Measurements from ENCODE around the gene ANKHD1. TPM values are rescaled to one million over a fixed set of nuclear protein-coding genes. Genes with fewer than 3 reads are reported as not detected.

The ANKHD1 gene
- total RNA-seq, 2 donors from 2014 or later: 106 to 173 TPM

- peak; percentile 4 for DNase-seq (ENCODE audit: low spot score)
- peaks cover 27 to 33% of the 10 kb centered on the region in 2 donors for H3K4me1 ChIP-seq (ENCODE audit: control insufficient read depth in 1 of 2, low read depth in 2 of 2)
- no peak for ATAC-seq (ENCODE audit: insufficient number of reproducible peaks, low FRiP score, low read depth)
Measured at GRCh38 chr5:140402258-140403074, 833 bp downstream of the ANKHD1 start.

GRCh38 chr5:140403613-140404012, 2.0 kb downstream of the ANKHD1 start:
- ATAC-seq (ENCODE audit: insufficient number of reproducible peaks, low FRiP score, low read depth) (no peak), DNase-seq (ENCODE audit: low spot score) (no peak)
- peaks cover 8% of the 10 kb centered on the region for H3K36me3 ChIP-seq
- H3K9me3 ChIP-seq: no peaks in the 10 kb centered on the region
- H3K27ac ChIP-seq: no peak overlapping the region
- H3K4me1 ChIP-seq (ENCODE audit: control insufficient read depth in 1 of 2, low read depth in 2 of 2): peaks cover 33 to 34% of the 10 kb centered on the region in 2 donors
- no peak for TF ChIP-seq CTCF (IDR thresholded peaks at IDR 0.05)
- H3K27me3 ChIP-seq (replicated peaks; ENCODE audit: insufficient read depth): no peaks in the 10 kb centered on the region
- H3K4me3 ChIP-seq: peak overlapping the region; percentile 88

More at GRCh38 chr5:140402258-140403074, 833 bp downstream of the ANKHD1 start:
- Histone ChIP-seq H3K4me3 (peak overlapping the region; percentile 88), H3K27ac (peak overlapping the region; percentile 90 to 96), H3K36me3 (peaks cover 8% of the 10 kb centered on the region), H3K27me3 (replicated peaks; ENCODE audit: insufficient read depth) (no peaks in the 10 kb centered on the region), H3K9me3 (no peaks in the 10 kb centered on the region)
- TF ChIP-seq CTCF (IDR thresholded peaks at IDR 0.05): no peak

GRCh38 chr5:140408750-140409241, 7.2 kb downstream of the ANKHD1 start:
- Histone ChIP-seq H3K27me3 (replicated peaks; ENCODE audit: insufficient read depth) (no peaks in the 10 kb centered on the region), H3K4me3 (no peak overlapping the region), H3K4me1 (ENCODE audit: control insufficient read depth in 1 of 2, low read depth in 2 of 2) (peaks cover 28 to 40% of the 10 kb centered on the region in 2 donors), H3K27ac (no peak overlapping the region), H3K9me3 (no peaks in the 10 kb centered on the region), H3K36me3 (peaks cover 8% of the 10 kb centered on the region)
- no peak for TF ChIP-seq CTCF (IDR thresholded peaks at IDR 0.05)
- ATAC-seq (ENCODE audit: insufficient number of reproducible peaks, low FRiP score, low read depth) (no peak), DNase-seq (ENCODE audit: low spot score) (no peak)

- Histone ChIP-seq H3K36me3 (no peaks in the 10 kb centered on the region), H3K4me3 (no peak overlapping the region), H3K27me3 (replicated peaks; ENCODE audit: insufficient read depth) (no peaks in the 10 kb centered on the region), H3K9me3 (no peaks in the 10 kb centered on the region), H3K27ac (no peak overlapping the region), H3K4me1 (ENCODE audit: control insufficient read depth in 1 of 2, low read depth in 2 of 2) (peaks cover 4 to 25% of the 10 kb centered on the region in 2 donors)
- TF ChIP-seq CTCF (IDR thresholded peaks at IDR 0.05): no peak
- DNase-seq (ENCODE audit: low spot score) (no peak), ATAC-seq (ENCODE audit: insufficient number of reproducible peaks, low FRiP score, low read depth) (no peak)
Measured at GRCh38 chr5:140413230-140413629, 11.6 kb downstream of the ANKHD1 start.

GRCh38 chr5:140417235-140417634, 15.6 kb downstream of the ANKHD1 start:
- Histone ChIP-seq H3K9me3 (no peaks in the 10 kb centered on the region), H3K36me3 (no peaks in the 10 kb centered on the region), H3K4me1 (ENCODE audit: control insufficient read depth in 1 of 2, low read depth in 2 of 2) (peaks cover 5 to 27% of the 10 kb centered on the region in 2 donors), H3K27me3 (replicated peaks; ENCODE audit: insufficient read depth) (no peaks in the 10 kb centered on the region), H3K4me3 (no peak overlapping the region), H3K27ac (no peak overlapping the region)
- no peak for TF ChIP-seq CTCF (IDR thresholded peaks at IDR 0.05)
- ATAC-seq (ENCODE audit: insufficient number of reproducible peaks, low FRiP score, low read depth): no peak
- DNase-seq (ENCODE audit: low spot score): no peak
